ENCODE data around the gene MGMT. TPM values are rescaled to one million over a fixed set of nuclear protein-coding genes. Genes with fewer than 3 reads are reported as not detected.

Gene MGMT
- total and polyA plus RNA-seq, 9 of the 15 experiments (the other 6 are each of a cell fraction or from before 2014, with no cell fraction given) = 0.03 to 0.29 (median 0.11) TPM; not detected in 4

DNA sequence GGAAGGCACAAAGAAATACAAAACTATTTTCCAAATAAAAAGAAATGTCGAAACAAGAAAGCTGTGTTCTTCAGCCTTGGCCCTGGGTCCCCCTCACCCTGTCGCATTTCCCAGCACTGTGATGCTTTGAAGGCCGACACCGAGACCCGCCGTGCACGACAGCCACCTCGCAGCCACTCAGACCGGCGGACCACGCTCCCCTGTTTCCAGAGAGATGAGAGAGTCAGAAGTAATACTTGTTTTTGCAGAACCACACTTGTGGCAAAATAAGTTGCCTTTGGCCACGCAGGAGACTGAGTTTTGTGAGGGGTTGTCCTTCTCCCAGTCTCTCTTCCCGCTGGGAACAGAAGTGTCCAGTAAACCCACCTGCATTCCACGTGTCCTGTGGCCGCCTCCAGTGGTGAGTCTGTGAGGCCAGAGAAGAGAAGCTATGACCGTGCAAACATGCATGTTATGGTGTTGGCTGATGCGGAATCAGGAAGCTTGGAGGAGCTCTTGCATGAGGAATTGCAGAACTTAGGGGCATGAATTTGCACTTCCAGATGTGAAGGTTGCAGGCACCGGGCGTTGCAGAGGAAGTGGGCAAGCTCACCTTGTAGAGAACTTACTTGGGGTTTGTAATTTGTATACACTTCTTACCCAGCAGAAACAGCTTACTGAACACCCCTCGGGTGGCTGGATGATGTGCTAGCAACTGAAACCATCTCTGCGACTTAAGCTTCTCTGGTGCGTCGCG lies 302.5 kb downstream of the MGMT start (continued):
- TF ChIP-seq, protein P1, sequence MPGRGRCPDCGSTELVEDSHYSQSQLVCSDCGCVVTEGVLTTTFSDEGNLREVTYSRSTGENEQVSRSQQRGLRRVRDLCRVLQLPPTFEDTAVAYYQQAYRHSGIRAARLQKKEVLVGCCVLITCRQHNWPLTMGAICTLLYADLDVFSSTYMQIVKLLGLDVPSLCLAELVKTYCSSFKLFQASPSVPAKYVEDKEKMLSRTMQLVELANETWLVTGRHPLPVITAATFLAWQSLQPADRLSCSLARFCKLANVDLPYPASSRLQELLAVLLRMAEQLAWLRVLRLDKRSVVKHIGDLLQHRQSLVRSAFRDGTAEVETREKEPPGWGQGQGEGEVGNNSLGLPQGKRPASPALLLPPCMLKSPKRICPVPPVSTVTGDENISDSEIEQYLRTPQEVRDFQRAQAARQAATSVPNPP (IDR thresholded peaks at IDR 0.05; ENCODE audit: borderline replicate concordance, insufficient read depth, insufficient read length) = no peak
- no peak for TF ChIP-seq CBX3 (IDR thresholded peaks at IDR 0.05; ENCODE audit: borderline replicate concordance in 1 of 2, low read length in 2 of 2)

DNA sequence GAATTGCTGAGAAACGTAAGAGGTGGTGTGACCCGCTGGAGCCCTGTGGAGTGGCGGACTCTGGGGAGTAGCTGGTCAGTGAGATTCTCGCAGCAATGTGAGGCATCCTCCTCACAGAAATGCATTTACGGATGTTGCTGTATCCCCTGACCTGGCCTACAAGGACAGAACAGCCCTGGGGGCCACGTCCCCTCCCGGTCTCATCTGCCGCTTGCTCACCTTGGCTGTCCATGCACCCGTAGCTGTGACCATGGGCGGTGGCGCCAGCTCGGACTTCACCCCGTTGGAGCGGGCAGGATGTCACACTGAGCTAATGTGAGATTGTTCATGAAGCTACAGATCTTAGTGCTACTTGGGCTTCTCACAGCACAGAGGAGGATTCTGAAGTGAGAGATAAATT lies 303.2 kb downstream of the MGMT start:
- DNase-seq (ENCODE audit: extremely low read depth in 1 of 4, low spot score in 3 of 4) (no peak), ATAC-seq (no peak), FAIRE-seq (no peak)
- H3K4me3 ChIP-seq = no peak overlapping the region
- H3K9me1 ChIP-seq (ENCODE audit: control insufficient read depth, insufficient read depth, low read length) = no peaks in the 10 kb centered on the region
- no peak overlapping the region for H3K9ac ChIP-seq (ENCODE audit: insufficient read depth in 1 of 2, low read depth in 2 of 2, low read length in 2 of 2)
- intact Hi-C loops (cut with micrococcal nuclease) = no loop called here
- 2% methylated on average over 11 of the region's 14 CpGs for WGBS (ENCODE audit: insufficient coverage, low coverage, missing lambda C conversion rate)
- H3K27ac ChIP-seq (ENCODE audit: extremely low read depth, low read depth, low read length) = no peak overlapping the region
- H3K9me3 ChIP-seq (replicated peaks; ENCODE audit: control insufficient read depth, insufficient read depth, low read depth, low read length) = no peaks in the 10 kb centered on the region
- ChIA-PET CTCF (ENCODE audit: low intra/inter-chr PET ratio) (no interaction called here), POLR2A (no interaction called here)
- peaks cover 0 to 35% of the 10 kb centered on the region in 2 experiments; a peak in 3 of 5 replicates for H3K27me3 ChIP-seq (ENCODE audit: control insufficient read depth in 2 of 2, insufficient read depth in 2 of 2, low read length in 2 of 2)
- no TSS peak for BruUV-seq (replicated peaks)
- no peaks in the 10 kb centered on the region for H3K79me2 ChIP-seq (ENCODE audit: control insufficient read depth, insufficient read depth, low read length)
- H3K36me3 ChIP-seq (ENCODE audit: control insufficient read depth, insufficient read depth, low read length) = no peaks in the 10 kb centered on the region
- no peaks in the 10 kb centered on the region for H4K20me1 ChIP-seq (replicated peaks; ENCODE audit: control insufficient read depth, insufficient read depth, low read length)
- in situ Hi-C loops (cut with MboI) = no loop called here
- H2AFZ ChIP-seq (ENCODE audit: low read depth, low read length) = no peak overlapping the region
- no peak overlapping the region for H3K4me2 ChIP-seq (ENCODE audit: insufficient read depth, low read length)
- no peaks in the 10 kb centered on the region; a peak in 1 of 5 replicates for H3K4me1 ChIP-seq (replicated peaks in 1 of 2; ENCODE audit: control insufficient read depth in 2 of 2, insufficient read depth in 2 of 2, low read length in 2 of 2)
- TF ChIP-seq SUPT5H (IDR thresholded peaks at IDR 0.05) (no peak), NCOA4 (IDR thresholded peaks at IDR 0.05; ENCODE audit: partially characterized antibody) (no peak), NFXL1 (CRISPR knock-in tag; IDR thresholded peaks at IDR 0.05) (no peak), ZZZ3 (IDR thresholded peaks at IDR 0.05) (no peak), HNRNPL (IDR thresholded peaks at IDR 0.05; ENCODE audit: low read depth, low read length) (no peak), KDM2B (CRISPR knock-in tag; IDR thresholded peaks at IDR 0.05) (no peak), TARDBP (IDR thresholded peaks at IDR 0.05) (no peak), RBM22 (IDR thresholded peaks at IDR 0.05; ENCODE audit: low read depth, low read length, poor library complexity, severe bottlenecking) (no peak)
- TF ChIP-seq, protein P2, sequence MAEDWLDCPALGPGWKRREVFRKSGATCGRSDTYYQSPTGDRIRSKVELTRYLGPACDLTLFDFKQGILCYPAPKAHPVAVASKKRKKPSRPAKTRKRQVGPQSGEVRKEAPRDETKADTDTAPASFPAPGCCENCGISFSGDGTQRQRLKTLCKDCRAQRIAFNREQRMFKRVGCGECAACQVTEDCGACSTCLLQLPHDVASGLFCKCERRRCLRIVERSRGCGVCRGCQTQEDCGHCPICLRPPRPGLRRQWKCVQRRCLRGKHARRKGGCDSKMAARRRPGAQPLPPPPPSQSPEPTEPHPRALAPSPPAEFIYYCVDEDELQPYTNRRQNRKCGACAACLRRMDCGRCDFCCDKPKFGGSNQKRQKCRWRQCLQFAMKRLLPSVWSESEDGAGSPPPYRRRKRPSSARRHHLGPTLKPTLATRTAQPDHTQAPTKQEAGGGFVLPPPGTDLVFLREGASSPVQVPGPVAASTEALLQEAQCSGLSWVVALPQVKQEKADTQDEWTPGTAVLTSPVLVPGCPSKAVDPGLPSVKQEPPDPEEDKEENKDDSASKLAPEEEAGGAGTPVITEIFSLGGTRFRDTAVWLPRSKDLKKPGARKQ (CRISPR knock-in tag; IDR thresholded peaks at IDR 0.05) = no peak
- TF ChIP-seq, protein P3, sequence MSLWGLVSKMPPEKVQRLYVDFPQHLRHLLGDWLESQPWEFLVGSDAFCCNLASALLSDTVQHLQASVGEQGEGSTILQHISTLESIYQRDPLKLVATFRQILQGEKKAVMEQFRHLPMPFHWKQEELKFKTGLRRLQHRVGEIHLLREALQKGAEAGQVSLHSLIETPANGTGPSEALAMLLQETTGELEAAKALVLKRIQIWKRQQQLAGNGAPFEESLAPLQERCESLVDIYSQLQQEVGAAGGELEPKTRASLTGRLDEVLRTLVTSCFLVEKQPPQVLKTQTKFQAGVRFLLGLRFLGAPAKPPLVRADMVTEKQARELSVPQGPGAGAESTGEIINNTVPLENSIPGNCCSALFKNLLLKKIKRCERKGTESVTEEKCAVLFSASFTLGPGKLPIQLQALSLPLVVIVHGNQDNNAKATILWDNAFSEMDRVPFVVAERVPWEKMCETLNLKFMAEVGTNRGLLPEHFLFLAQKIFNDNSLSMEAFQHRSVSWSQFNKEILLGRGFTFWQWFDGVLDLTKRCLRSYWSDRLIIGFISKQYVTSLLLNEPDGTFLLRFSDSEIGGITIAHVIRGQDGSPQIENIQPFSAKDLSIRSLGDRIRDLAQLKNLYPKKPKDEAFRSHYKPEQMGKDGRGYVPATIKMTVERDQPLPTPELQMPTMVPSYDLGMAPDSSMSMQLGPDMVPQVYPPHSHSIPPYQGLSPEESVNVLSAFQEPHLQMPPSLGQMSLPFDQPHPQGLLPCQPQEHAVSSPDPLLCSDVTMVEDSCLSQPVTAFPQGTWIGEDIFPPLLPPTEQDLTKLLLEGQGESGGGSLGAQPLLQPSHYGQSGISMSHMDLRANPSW (CRISPR knock-in tag; IDR thresholded peaks at IDR 0.05) = no peak
- TF ChIP-seq, protein P4, sequence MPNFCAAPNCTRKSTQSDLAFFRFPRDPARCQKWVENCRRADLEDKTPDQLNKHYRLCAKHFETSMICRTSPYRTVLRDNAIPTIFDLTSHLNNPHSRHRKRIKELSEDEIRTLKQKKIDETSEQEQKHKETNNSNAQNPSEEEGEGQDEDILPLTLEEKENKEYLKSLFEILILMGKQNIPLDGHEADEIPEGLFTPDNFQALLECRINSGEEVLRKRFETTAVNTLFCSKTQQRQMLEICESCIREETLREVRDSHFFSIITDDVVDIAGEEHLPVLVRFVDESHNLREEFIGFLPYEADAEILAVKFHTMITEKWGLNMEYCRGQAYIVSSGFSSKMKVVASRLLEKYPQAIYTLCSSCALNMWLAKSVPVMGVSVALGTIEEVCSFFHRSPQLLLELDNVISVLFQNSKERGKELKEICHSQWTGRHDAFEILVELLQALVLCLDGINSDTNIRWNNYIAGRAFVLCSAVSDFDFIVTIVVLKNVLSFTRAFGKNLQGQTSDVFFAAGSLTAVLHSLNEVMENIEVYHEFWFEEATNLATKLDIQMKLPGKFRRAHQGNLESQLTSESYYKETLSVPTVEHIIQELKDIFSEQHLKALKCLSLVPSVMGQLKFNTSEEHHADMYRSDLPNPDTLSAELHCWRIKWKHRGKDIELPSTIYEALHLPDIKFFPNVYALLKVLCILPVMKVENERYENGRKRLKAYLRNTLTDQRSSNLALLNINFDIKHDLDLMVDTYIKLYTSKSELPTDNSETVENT (CRISPR knock-in tag; IDR thresholded peaks at IDR 0.05) = no peak

Data from K562 (cell line).